Neural cell (in vitro differentiated cells): ENCODE measurements around the gene PTGR3.

Experiments
- EP300 ChIP-seq: fragments of 450-650 bp; conservative IDR thresholded peaks from 2 replicates; pipeline ENCODE4 v1.6.1; 2014; ENCODE audit warnings: antibody characterized with exemption, mild to moderate bottlenecking, moderate library complexity; ENCODE audit not compliant: poor library complexity, severe bottlenecking
- EZH2 ChIP-seq: fragments of 200-600, 300-800 bp; shearing (Covaris generic), sonication (generic); IDR thresholded peaks from 2 replicates; pipeline ENCODE4 v1.6.1; 2014; ENCODE audit warnings: antibody characterized with exemption, low read length, borderline replicate concordance, mild to moderate bottlenecking; ENCODE audit not compliant: insufficient read depth, poor library complexity, severe bottlenecking
- POLR2AphosphoS5 ChIP-seq: IDR thresholded peaks from 2 replicates; pipeline ENCODE4 v1.6.1; 2012
- SMC3 ChIP-seq: fragments of 450-650 bp; conservative IDR thresholded peaks from 2 replicates; pipeline ENCODE4 v1.6.1; 2014; ENCODE audit warnings: antibody characterized with exemption, mild to moderate bottlenecking, moderate library complexity; ENCODE audit not compliant: poor library complexity
- TAF1 ChIP-seq: IDR thresholded peaks from 2 replicates; pipeline ENCODE4 v1.6.1; 2012; ENCODE audit warnings: low read depth
- TF ChIP-seq, protein P1 (sequence below): IDR thresholded peaks from 2 replicates; pipeline ENCODE4 v1.6.1; 2012; ENCODE audit warnings: borderline replicate concordance
- TF ChIP-seq, protein P2 (sequence below): fragments of 450-650 bp; IDR thresholded peaks from 2 replicates; pipeline ENCODE4 v1.5.1; 2014; ENCODE audit warnings: antibody characterized with exemption, mild to moderate bottlenecking, moderate library complexity; ENCODE audit not compliant: poor library complexity, severe bottlenecking

DNA sequence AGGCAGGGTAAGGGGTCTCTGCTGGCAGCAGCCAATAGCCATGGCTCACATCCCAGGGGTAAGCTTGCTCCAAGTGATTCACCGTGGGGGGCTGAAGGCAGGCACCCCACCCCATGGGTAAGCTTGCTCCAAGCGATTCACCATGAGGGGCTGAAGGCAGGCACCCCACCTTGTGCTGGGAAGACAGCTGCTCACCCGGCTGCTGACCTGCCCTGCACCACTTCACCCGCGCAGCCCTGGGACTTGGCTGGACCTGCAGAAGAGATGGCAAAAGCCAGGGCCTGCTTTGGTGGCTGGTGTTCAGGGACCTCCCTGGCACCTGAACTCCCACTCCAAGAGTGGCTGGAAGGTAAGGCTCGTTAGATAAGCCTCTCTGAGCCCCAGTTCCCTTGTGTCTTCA lies 19.2 kb downstream of the PTGR3 start:
- TF ChIP-seq, protein P1, sequence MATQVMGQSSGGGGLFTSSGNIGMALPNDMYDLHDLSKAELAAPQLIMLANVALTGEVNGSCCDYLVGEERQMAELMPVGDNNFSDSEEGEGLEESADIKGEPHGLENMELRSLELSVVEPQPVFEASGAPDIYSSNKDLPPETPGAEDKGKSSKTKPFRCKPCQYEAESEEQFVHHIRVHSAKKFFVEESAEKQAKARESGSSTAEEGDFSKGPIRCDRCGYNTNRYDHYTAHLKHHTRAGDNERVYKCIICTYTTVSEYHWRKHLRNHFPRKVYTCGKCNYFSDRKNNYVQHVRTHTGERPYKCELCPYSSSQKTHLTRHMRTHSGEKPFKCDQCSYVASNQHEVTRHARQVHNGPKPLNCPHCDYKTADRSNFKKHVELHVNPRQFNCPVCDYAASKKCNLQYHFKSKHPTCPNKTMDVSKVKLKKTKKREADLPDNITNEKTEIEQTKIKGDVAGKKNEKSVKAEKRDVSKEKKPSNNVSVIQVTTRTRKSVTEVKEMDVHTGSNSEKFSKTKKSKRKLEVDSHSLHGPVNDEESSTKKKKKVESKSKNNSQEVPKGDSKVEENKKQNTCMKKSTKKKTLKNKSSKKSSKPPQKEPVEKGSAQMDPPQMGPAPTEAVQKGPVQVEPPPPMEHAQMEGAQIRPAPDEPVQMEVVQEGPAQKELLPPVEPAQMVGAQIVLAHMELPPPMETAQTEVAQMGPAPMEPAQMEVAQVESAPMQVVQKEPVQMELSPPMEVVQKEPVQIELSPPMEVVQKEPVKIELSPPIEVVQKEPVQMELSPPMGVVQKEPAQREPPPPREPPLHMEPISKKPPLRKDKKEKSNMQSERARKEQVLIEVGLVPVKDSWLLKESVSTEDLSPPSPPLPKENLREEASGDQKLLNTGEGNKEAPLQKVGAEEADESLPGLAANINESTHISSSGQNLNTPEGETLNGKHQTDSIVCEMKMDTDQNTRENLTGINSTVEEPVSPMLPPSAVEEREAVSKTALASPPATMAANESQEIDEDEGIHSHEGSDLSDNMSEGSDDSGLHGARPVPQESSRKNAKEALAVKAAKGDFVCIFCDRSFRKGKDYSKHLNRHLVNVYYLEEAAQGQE, result no peak
- TF ChIP-seq, protein P2, sequence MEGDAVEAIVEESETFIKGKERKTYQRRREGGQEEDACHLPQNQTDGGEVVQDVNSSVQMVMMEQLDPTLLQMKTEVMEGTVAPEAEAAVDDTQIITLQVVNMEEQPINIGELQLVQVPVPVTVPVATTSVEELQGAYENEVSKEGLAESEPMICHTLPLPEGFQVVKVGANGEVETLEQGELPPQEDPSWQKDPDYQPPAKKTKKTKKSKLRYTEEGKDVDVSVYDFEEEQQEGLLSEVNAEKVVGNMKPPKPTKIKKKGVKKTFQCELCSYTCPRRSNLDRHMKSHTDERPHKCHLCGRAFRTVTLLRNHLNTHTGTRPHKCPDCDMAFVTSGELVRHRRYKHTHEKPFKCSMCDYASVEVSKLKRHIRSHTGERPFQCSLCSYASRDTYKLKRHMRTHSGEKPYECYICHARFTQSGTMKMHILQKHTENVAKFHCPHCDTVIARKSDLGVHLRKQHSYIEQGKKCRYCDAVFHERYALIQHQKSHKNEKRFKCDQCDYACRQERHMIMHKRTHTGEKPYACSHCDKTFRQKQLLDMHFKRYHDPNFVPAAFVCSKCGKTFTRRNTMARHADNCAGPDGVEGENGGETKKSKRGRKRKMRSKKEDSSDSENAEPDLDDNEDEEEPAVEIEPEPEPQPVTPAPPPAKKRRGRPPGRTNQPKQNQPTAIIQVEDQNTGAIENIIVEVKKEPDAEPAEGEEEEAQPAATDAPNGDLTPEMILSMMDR, result no peak
- TF ChIP-seq EP300 (no peak), POLR2AphosphoS5 (no peak), EZH2 (no peak), TAF1 (no peak), SMC3 (no peak)
